ENCODE measurements around the gene CA12.
"Not testable (repeated sequence)": the region's sequence is repeated elsewhere in the genome, so short reads cannot be mapped to it uniquely, and the experiment has no call there.

CA12 gene

GRCh38 chr15:63332367-63333124 is 49.1 kb downstream of the CA12 start:
- no peak for DNase-seq

GRCh38 chr15:63331456-63331855 is 50.2 kb downstream of the CA12 start:
- DNase-seq: peak; percentile 23

- DNase-seq: no peak
Observed at GRCh38 chr15:63330926-63331325, 50.7 kb downstream of the CA12 start.

- no peak for DNase-seq
Observed at GRCh38 chr15:63329567-63330350, 51.9 kb downstream of the CA12 start.

- DNase-seq: no peak
Observed at GRCh38 chr15:63327648-63328421, 53.8 kb downstream of the CA12 start.

GRCh38 chr15:63324770-63325169 is 56.9 kb downstream of the CA12 start:
- peak; percentile 33 for DNase-seq

- no peak for DNase-seq
Observed at GRCh38 chr15:63323798-63324563, 57.7 kb downstream of the CA12 start.

- no peak for DNase-seq
Observed at GRCh38 chr15:63322541-63322940, 59.1 kb downstream of the CA12 start.

- no peak for DNase-seq
Observed at GRCh38 chr15:63321462-63321861, 60.2 kb downstream of the CA12 start.

- DNase-seq: not testable (repeated sequence)
Observed at GRCh38 chr15:63320981-63321380, 60.7 kb downstream of the CA12 start.

GRCh38 chr15:63320446-63320845 is 61.2 kb downstream of the CA12 start:
- not testable (repeated sequence) for DNase-seq

GRCh38 chr15:63319065-63319464 is 62.6 kb downstream of the CA12 start:
- DNase-seq: no peak

GRCh38 chr15:63318344-63318743 is 63.3 kb downstream of the CA12 start:
- no peak for DNase-seq

GRCh38 chr15:63314409-63314808 is 67.2 kb downstream of the CA12 start:
- DNase-seq: no peak

- no peak for DNase-seq
Observed at GRCh38 chr15:63313825-63314224, 67.8 kb downstream of the CA12 start.

- DNase-seq: no peak
Observed at GRCh38 chr15:63312286-63312685, 69.4 kb downstream of the CA12 start.

- no peak for DNase-seq
Observed at GRCh38 chr15:63310646-63311045, 71.0 kb downstream of the CA12 start.

- DNase-seq: no peak
Observed at GRCh38 chr15:63308947-63309346, 72.7 kb downstream of the CA12 start.

GRCh38 chr15:63308491-63308890 is 73.2 kb downstream of the CA12 start:
- DNase-seq: no peak

- DNase-seq: no peak
Observed at GRCh38 chr15:63306492-63307073, 75.1 kb downstream of the CA12 start.

GRCh38 chr15:63305260-63305659 is 76.4 kb downstream of the CA12 start:
- no peak for DNase-seq

GRCh38 chr15:63301088-63301487 is 80.6 kb downstream of the CA12 start:
- DNase-seq: no peak
